Right lobe of liver (tissue), 6 donors: ENCODE data around the gene AOAH. TPM values are rescaled to one million over a fixed set of nuclear protein-coding genes. Genes with fewer than 3 reads are reported as not detected.
"Not testable (repeated sequence)": the region's sequence is repeated elsewhere in the genome, so short reads cannot be mapped to it uniquely, and the experiment has no call there.

ENCODE experiments used
- ATAC-seq, 4 donors: fragments of 200-7000 bp; cut with Tn5 transposase; one replicate each; pipeline ENCODE4 v1.9.1; 2020; ENCODE audit warnings: mild to moderate bottlenecking in 4 of 4, moderate library complexity in 4 of 4
- DNase-seq, 3 donors: peaks; one replicate each; pipeline ENCODE4 v3.0.0-alpha.2; 2020
- H3K27ac ChIP-seq, 3 donors: fragments of 200-600 bp; one replicate each; pipeline ENCODE4 v1.8.0; 2022
- H3K27me3 ChIP-seq, 2 donors: fragments of 200-600 bp; one replicate each; pipeline ENCODE4 v1.8.0; 2022
- H3K36me3 ChIP-seq, 4 donors: fragments of 200-600 bp; sonication (generic) in 1 of 4; one replicate each; pipeline versions ENCODE4 v1.5.1 to v1.8.0; 2017 to 2022; ENCODE audit warnings: control low read depth in 1 of 4
- H3K4me1 ChIP-seq, 4 donors: fragments of 200-600 bp; sonication (generic) in 1 of 4; one replicate each; pipeline versions ENCODE4 v1.5.1 to v1.8.0; 2017 to 2022; ENCODE audit warnings: control low read depth in 1 of 4
- H3K4me3 ChIP-seq, 3 donors: fragments of 200-600 bp; one replicate each; pipeline ENCODE4 v1.8.0; 2022
- H3K9me3 ChIP-seq, 4 donors: fragments of 200-600 bp; sonication (generic) in 1 of 4; one replicate each; pipeline versions ENCODE4 v1.5.1 to v1.8.0; 2017 to 2022; ENCODE audit warnings: control low read depth in 1 of 4
- POLR2A ChIP-seq: fragments of 450-650 bp; IDR thresholded peaks from one replicate; pipeline ENCODE4 v1.6.1; 2017; ENCODE audit warnings: antibody characterized with exemption, mild to moderate bottlenecking
- WGBS: methylation state at CpG from one replicate; pipeline ENCODE4 v1.1.6; 2018; ENCODE audit warnings: low coverage, low lambda C conversion rate; ENCODE audit not compliant: insufficient coverage; ENCODE audit errors: missing lambda C conversion rate; 5-methylcytosine and 5-hydroxymethylcytosine counted together
- intact Hi-C, 2 donors: fragments of 100-400 bp; cut with DNase I; formaldehyde crosslinking; loops; one replicate each; pipeline versions ENCODE4 v1.11.2 to v1.14.1; 2022
- total RNA-seq, 6 experiments: library from RNA; depleted of rRNA in 2 of 6; stranded (reverse); fragments of >200 nt in 2 of 6; fragmentation: NEBNext Ultra II Directional in 3 of 6; extraction: Animal tissue kit (Norgen Biotek cat#: 25700) in 3 of 6; gene quantifications; one replicate each; pipeline versions ENCODE4 v1.1.0 to v1.2.4, GENCODE V29; 2016 to 2023
- TF ChIP-seq, protein P1 (sequence below), 4 donors: fragments of 200-600 bp in 3 of 4; fragments of 450-650 bp in 1 of 4; IDR thresholded peaks; one replicate each; pipeline versions ENCODE4 v1.5.1 to v1.8.0; 2016 to 2022; ENCODE audit warnings: antibody characterized with exemption in 4 of 4, mild to moderate bottlenecking in 2 of 4
- donor health status: DM: no; HTN: yes; CAD: no.
- donor health status: DM: no; HTN: no; CAD: no.
- donor health status: DM: no; HTN: no; CAD: no.
- donor health status: DM: no; HTN: yes; CAD: no.
- donor health status: DM: no; HTN: yes; CAD: no.

AOAH gene
- total RNA-seq, 6 experiments from 2014 or later: 2.9 to 11.3 (median 6.4) TPM

GRCh38 chr7:36468370-36469101 lies 255.8 kb downstream of the AOAH start:
- intact Hi-C loops: no loop called here
- WGBS: 45% methylated on average over 2 of the region's 2 CpGs

GRCh38 chr7:36466001-36466400 lies 258.3 kb downstream of the AOAH start:
- 62% methylated on average over 4 of the region's 5 CpGs for WGBS
- H3K9me3 ChIP-seq, ATAC-seq: not testable (repeated sequence)

More at GRCh38 chr7:36468370-36469101, 255.8 kb downstream of the AOAH start:
- TF ChIP-seq, protein P1, sequence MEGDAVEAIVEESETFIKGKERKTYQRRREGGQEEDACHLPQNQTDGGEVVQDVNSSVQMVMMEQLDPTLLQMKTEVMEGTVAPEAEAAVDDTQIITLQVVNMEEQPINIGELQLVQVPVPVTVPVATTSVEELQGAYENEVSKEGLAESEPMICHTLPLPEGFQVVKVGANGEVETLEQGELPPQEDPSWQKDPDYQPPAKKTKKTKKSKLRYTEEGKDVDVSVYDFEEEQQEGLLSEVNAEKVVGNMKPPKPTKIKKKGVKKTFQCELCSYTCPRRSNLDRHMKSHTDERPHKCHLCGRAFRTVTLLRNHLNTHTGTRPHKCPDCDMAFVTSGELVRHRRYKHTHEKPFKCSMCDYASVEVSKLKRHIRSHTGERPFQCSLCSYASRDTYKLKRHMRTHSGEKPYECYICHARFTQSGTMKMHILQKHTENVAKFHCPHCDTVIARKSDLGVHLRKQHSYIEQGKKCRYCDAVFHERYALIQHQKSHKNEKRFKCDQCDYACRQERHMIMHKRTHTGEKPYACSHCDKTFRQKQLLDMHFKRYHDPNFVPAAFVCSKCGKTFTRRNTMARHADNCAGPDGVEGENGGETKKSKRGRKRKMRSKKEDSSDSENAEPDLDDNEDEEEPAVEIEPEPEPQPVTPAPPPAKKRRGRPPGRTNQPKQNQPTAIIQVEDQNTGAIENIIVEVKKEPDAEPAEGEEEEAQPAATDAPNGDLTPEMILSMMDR (IDR thresholded peaks at IDR 0.05): no peak
- no peak for TF ChIP-seq POLR2A
- DNase-seq (no peak), ATAC-seq (no peak)
- no peaks in the 10 kb centered on the region for H3K9me3 ChIP-seq
- no peaks in the 10 kb centered on the region for H3K27me3 ChIP-seq
- no peaks in the 10 kb centered on the region for H3K36me3 ChIP-seq
- H3K4me3 ChIP-seq: no peak overlapping the region
- H3K27ac ChIP-seq: no peak overlapping the region
- H3K4me1 ChIP-seq: peaks cover 0 to 20% (median 2%) of the 10 kb centered on the region in 4 donors

DNA sequence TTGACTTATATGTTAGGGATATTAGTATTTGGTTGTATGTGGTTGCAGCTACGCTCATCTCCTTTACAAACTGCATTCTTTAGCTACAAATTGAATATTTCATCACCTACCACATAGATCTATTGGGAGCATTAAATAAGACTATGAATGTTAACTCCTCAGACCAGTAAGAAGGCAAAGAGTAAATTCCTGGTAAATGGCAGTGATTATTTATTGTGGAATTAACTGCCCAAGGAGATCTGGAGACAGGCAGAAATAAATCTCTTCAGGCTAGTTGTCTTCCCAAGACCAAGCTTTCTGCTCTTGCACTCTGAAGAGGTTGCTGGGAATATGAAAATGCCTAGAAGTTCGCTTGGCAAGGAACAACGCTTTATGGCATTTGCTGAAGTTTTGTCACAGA lies 260.0 kb downstream of the AOAH start:
- Histone ChIP-seq H3K36me3 (no peaks in the 10 kb centered on the region), H3K27me3 (no peaks in the 10 kb centered on the region), H3K27ac (no peak overlapping the region), H3K4me1 (peaks cover 0 to 17% (median 3%) of the 10 kb centered on the region in 4 donors), H3K9me3 (no peaks in the 10 kb centered on the region), H3K4me3 (no peak overlapping the region)
- WGBS: 61% methylated on average over 3 of the region's 3 CpGs
- intact Hi-C loops: no loop called here
- no peak for TF ChIP-seq POLR2A
- TF ChIP-seq, protein P1 (IDR thresholded peaks at IDR 0.05): no peak
- DNase-seq (no peak), ATAC-seq (no peak)

More at GRCh38 chr7:36466001-36466400, 258.3 kb downstream of the AOAH start:
- H3K27me3 ChIP-seq, H3K4me3 ChIP-seq, intact Hi-C loops, H3K27ac ChIP-seq, H3K36me3 ChIP-seq, DNase-seq: not testable (repeated sequence)
- H3K4me1 ChIP-seq: peaks cover 0 to 21% (median 5%) of the 10 kb centered on the region in 4 donors
